GM19372 (cell line): Measurements from ENCODE around the gene RAB20.

Experiments
- ATAC-seq: cut with Tn5 transposase; IDR thresholded peaks from one replicate; pipeline ENCODE4 v1.9.1; 2021; ENCODE audit warnings: mild to moderate bottlenecking, low read depth, moderate library complexity; ENCODE audit not compliant: unreplicated experiment

RAB20 gene

GRCh38 chr13:110557082-110557481 lies 4.4 kb downstream of the RAB20 start:
- ATAC-seq, result no peak

- no peak for ATAC-seq
Measured at GRCh38 chr13:110556224-110556606, 5.3 kb downstream of the RAB20 start.

- ATAC-seq, result no peak
Measured at GRCh38 chr13:110555601-110556223, 5.8 kb downstream of the RAB20 start.

- no peak for ATAC-seq
Measured at GRCh38 chr13:110554946-110555345, 6.6 kb downstream of the RAB20 start.

GRCh38 chr13:110554227-110554836 lies 7.2 kb downstream of the RAB20 start:
- no peak for ATAC-seq

GRCh38 chr13:110553417-110553816 lies 8.1 kb downstream of the RAB20 start:
- ATAC-seq, result no peak

GRCh38 chr13:110552767-110553166 lies 8.8 kb downstream of the RAB20 start:
- no peak for ATAC-seq

GRCh38 chr13:110551284-110551683 lies 10.2 kb downstream of the RAB20 start:
- ATAC-seq, result no peak

GRCh38 chr13:110549795-110550160 lies 11.7 kb downstream of the RAB20 start:
- no peak for ATAC-seq

- ATAC-seq, result no peak
Measured at GRCh38 chr13:110548891-110549794, 12.4 kb downstream of the RAB20 start.

- no peak for ATAC-seq
Measured at GRCh38 chr13:110546926-110547325, 14.6 kb downstream of the RAB20 start.

- ATAC-seq, result no peak
Measured at GRCh38 chr13:110546378-110546777, 15.1 kb downstream of the RAB20 start.

- no peak for ATAC-seq
Measured at GRCh38 chr13:110542169-110542796, 19.2 kb downstream of the RAB20 start.

GRCh38 chr13:110541526-110541920 lies 20.0 kb downstream of the RAB20 start:
- no peak for ATAC-seq

- no peak for ATAC-seq
Measured at GRCh38 chr13:110540871-110541525, 20.5 kb downstream of the RAB20 start.

- ATAC-seq, result no peak
Measured at GRCh38 chr13:110539894-110540293, 21.6 kb downstream of the RAB20 start.

- ATAC-seq, result no peak
Measured at GRCh38 chr13:110538632-110539031, 22.9 kb downstream of the RAB20 start.

- ATAC-seq, result no peak
Measured at GRCh38 chr13:110536006-110536693, 25.4 kb downstream of the RAB20 start.

GRCh38 chr13:110535526-110535925 lies 26.0 kb downstream of the RAB20 start:
- no peak for ATAC-seq
